NCI-H1436 treated with DMSO at 0.1 percent for 48 hours (cell line): ENCODE results near the gene SPOCK1.

Experiments used
- DNase-seq: peaks from one replicate; lab custom pipeline; 2025; lab: John Stamatoyannopoulos, UW

SPOCK1 gene

GRCh38 chr5:137220523-137220927 lies 278.6 kb downstream of the SPOCK1 start:
- DNase-seq = peak; percentile 12

GRCh38 chr5:137218896-137219295 lies 280.2 kb downstream of the SPOCK1 start:
- DNase-seq = no peak

- DNase-seq = no peak
These were observed 280.7 kb downstream of the SPOCK1 start for GRCh38 chr5:137218471-137218870.

GRCh38 chr5:137217599-137218200 lies 281.4 kb downstream of the SPOCK1 start:
- no peak for DNase-seq

GRCh38 chr5:137216976-137217598 lies 282.0 kb downstream of the SPOCK1 start:
- no peak for DNase-seq

- no peak for DNase-seq
These were observed 283.3 kb downstream of the SPOCK1 start for GRCh38 chr5:137215780-137216179.

- DNase-seq = no peak
These were observed 283.9 kb downstream of the SPOCK1 start for GRCh38 chr5:137215261-137215660.

- DNase-seq = no peak
These were observed 284.5 kb downstream of the SPOCK1 start for GRCh38 chr5:137214446-137215189.

GRCh38 chr5:137212471-137212870 lies 286.7 kb downstream of the SPOCK1 start:
- no peak for DNase-seq

GRCh38 chr5:137209232-137209809 lies 289.8 kb downstream of the SPOCK1 start:
- DNase-seq = no peak

GRCh38 chr5:137207023-137207760 lies 291.9 kb downstream of the SPOCK1 start:
- DNase-seq = no peak

GRCh38 chr5:137206030-137206715 lies 293.0 kb downstream of the SPOCK1 start:
- no peak for DNase-seq

GRCh38 chr5:137205231-137206027 lies 293.7 kb downstream of the SPOCK1 start:
- no peak for DNase-seq

- DNase-seq = no peak
These were observed 296.0 kb downstream of the SPOCK1 start for GRCh38 chr5:137203011-137203632.

- DNase-seq = no peak
These were observed 297.2 kb downstream of the SPOCK1 start for GRCh38 chr5:137201876-137202275.

GRCh38 chr5:137200906-137201700 lies 298.0 kb downstream of the SPOCK1 start:
- no peak for DNase-seq

GRCh38 chr5:137199966-137200365 lies 299.2 kb downstream of the SPOCK1 start:
- no peak for DNase-seq

- no peak for DNase-seq
These were observed 299.9 kb downstream of the SPOCK1 start for GRCh38 chr5:137199201-137199600.

GRCh38 chr5:137195483-137195882 lies 303.6 kb downstream of the SPOCK1 start:
- no peak for DNase-seq
